Effector CD8-positive, alpha-beta T cell (primary cell): ENCODE results near the gene CEP135.
A peak's percentile ranks its signal among the peaks of the same experiment; 100 is the strongest.
"Not testable (repeated sequence)": the region's sequence is repeated elsewhere in the genome, so short reads cannot be mapped to it uniquely, and the experiment has no call there.

ENCODE experiments used
- DNase-seq: peaks from one replicate; lab custom pipeline; 2025; lab: John Stamatoyannopoulos, UW
- total RNA-seq, 4 experiments: gene quantifications; one replicate each; lab custom pipeline; 2026; lab: John Stamatoyannopoulos, UW

The CEP135 gene, protein sequence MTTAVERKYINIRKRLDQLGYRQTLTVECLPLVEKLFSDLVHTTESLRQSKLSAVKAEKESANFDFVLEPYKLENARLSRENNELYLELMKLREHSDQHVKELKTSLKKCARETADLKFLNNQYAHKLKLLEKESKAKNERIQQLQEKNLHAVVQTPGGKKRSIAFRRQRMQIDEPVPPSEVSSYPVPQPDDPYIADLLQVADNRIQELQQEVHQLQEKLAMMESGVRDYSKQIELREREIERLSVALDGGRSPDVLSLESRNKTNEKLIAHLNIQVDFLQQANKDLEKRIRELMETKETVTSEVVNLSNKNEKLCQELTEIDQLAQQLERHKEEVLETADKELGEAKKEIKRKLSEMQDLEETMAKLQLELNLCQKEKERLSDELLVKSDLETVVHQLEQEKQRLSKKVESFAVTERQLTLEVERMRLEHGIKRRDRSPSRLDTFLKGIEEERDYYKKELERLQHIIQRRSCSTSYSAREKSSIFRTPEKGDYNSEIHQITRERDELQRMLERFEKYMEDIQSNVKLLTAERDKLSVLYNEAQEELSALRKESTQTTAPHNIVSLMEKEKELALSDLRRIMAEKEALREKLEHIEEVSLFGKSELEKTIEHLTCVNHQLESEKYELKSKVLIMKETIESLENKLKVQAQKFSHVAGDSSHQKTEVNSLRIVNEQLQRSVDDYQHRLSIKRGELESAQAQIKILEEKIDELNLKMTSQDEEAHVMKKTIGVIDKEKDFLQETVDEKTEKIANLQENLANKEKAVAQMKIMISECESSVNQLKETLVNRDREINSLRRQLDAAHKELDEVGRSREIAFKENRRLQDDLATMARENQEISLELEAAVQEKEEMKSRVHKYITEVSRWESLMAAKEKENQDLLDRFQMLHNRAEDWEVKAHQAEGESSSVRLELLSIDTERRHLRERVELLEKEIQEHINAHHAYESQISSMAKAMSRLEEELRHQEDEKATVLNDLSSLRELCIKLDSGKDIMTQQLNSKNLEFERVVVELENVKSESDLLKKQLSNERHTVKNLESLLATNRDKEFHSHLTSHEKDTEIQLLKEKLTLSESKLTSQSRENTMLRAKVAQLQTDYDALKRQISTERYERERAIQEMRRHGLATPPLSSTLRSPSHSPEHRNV
- 39.2 to 123 (median 48.3) reads per million in 4 experiments for total RNA-seq

DNA sequence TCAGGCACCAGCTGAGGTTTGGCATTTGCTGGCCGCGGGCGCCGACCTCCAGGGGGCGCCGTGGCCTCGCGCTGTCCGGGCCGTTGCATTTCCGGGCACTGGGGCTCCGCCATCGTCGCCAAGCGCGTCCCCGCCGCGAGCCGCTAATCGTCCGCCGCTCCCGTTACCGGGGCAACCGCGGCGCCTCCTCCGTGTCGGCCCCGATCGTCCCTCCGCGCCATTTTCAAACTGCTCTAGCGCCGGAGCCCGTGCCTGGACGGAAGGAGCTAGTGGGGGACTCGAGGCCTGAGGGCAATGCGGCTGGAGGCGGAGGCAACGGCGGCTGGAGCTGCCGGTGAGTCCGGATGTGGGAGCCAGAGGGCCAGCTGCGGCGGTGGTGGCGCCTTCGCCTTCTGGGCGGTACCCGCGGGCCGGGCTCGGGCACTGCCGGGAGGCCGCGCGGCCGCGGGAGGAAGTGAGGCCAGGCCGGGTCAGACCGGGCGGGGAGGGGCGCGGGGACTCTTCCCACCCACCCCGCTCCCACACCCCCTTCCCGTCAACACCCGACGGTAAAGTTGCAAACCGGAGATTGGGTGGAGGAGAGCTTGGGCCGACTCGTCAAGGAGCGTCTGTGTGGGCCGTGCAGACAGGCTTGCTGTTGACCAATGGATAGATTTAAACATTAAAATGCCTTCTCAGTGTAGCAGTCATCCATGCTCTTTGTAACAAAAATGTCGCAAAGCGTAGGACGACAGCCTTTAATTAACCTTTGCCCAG lies at the start of gene CEP135:
CEP135 (plus strand) TSS at position 220 of the 756 bp plus-strand sequence. CDS start 3,186 bp downstream, outside the sequence.
- DNase-seq: peak; percentile 78

DNA sequence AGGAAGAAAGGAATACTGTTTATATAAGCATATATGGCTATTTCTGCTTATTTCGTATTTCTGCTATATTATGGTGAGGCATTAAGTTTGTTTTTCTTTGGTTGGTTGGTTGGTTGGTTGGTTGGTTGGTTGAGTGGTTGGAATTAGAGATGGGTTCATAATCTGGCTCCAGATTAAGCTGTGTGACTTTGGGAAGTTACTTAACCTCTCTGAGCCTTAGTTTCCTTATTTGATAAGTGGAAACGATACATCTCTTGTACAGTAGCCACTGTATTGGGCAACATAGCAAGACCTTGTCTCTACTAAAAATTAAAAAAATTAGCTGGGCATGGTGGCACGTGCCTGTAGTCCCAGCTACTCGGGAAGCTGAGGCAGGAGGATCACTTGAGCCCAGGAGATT lies 46.1 kb upstream of the CEP135 start:
- DNase-seq: no peak

DNA sequence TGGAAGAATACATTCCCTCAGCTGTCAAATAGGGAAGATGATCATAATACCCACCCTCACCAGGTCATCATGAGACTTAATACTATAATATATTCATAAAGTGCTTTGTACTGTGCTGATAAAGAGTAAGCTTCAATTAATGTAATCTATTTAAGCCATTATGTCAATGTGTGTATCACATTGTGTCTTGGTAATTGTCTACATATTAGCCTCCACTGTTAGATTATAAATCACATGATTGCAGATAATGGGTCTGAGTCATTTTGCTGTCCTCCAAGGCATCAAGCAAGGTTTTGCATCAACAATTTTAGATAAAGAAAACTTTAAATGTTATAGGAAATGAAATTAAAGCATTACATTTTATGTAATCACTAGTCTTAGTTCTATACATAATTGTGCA lies 45.2 kb upstream of the CEP135 start:
- DNase-seq: no peak

DNA sequence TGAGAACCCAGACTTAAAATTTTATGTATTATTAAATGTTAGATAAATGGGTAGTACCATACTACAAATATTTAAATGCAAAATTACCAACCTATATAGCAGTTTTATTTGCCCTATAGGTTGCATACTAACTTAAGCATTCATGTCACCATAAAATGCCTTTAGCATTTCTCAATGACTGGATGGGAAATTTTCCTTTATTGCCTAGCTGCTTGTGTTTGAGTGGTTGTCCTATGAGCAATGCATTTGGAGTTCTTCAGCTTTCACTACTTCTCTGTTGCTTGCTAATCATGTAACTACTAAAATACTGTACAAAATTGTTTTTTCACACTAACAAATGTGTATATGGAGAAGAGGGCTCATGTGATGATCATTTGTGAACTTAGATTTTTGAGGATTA lies 44.2 kb upstream of the CEP135 start:
- DNase-seq: no peak

DNA sequence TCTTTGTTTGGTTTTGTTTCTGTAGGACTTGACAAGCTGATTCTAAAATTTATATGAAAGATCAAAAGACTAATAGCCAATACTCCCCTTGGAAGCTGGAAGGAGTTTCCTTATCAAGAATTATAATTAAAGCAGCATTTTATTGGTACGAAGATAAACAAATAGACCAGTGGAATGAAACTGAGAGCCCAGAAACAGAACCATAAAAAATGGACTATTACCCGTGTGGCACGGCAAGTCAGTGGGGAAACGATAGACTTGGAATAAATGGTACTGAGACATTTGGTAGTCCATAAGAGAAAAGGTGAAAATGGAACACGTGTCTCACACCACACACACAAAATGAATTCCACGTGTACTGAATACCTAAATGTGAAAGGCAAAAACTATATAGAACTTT lies 42.4 kb upstream of the CEP135 start:
- no peak for DNase-seq

DNA sequence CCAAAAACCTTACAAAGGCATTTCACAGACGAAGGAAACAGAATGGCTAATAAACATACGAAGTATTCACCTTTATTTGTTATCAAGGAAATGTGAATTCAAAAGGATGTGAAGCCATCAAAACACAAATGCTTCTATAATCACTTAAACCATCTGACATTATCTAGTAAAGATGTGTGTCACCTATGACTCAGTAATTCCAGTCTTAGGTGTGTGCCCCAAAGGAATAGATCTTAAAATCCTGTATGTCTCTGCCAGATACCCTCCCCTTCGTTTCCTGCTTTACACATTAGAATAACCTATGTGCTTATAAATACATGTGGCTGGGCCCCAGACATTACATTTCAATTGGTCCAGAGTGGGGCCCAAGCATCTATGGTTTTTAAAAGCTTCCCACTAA lies 41.8 kb upstream of the CEP135 start:
- DNase-seq: no peak

DNA sequence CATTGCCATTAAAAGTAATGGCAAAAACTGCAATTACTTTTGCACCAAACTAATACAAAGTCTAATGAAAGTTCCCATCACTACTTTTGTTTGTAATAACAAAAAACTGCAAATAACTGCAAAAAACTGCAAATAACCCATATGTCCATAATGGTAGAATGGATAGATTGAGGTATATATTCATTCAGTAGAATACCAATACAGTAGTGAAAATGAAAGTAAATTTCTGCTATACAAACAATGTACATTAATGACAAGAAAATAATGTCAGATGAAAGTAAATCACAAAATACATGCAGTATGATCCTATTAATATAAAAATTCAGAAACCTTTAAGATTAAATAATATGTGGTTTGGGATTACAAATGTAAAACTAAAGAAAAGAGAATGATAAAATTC lies 41.3 kb upstream of the CEP135 start:
- no peak for DNase-seq

DNA sequence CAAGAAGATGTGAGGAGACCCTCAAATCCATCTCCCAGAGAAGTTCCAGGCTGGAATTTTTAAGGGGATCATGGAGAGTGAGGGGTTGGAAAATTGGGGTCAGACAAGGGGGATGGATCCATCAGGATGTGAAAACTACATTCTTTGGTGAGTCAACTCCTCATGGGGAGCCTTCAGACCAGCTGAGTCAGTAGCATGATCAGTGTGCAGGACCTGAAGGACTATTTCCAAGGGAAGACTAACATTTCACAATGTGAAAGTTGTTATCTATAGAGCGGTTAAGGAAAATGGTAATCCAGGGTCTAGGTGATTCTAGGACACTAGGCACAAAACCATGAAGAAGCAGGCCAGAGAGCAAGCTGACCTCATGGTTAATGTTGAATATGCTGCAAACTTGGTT lies 38.6 kb upstream of the CEP135 start:
- no peak for DNase-seq

DNA sequence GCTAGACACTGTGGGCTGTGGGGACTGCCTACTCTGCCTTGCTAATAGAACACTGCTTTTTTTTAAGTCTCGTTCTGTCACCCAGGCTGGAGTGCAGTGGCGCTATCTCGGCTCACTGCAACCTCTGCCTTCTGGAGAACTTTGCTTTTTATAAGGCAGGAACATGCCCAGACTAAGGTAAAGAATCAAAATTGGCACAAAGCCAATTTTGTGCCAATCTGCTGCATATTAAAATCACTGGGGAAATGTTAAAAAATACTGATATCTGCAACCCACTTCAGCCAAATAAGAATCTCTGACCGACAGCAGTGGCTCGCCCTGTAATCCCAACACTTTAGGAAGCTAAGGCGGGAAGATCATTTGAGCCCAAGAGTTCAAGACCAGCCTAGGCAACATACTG lies 36.5 kb upstream of the CEP135 start:
- no peak for DNase-seq

DNA sequence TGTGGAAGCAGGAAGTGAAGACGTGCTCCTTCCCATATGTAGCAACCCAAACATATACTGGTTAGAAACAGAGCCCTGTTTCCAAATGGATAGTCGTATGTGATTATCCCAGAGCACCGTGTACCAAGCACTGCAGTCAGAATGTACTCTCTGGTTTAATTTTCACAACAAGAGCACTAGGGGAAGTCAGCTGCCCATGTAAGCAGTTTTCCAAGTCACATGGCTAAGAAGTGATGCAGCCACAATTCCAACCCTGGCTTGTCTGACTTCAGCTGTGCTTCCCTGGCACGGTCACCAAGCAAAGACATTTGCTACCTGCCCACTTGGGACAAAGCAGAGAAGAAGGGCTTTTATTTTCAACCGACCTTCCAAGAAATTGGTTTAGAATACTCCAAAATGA lies 28.2 kb upstream of the CEP135 start:
- DNase-seq: no peak

DNA sequence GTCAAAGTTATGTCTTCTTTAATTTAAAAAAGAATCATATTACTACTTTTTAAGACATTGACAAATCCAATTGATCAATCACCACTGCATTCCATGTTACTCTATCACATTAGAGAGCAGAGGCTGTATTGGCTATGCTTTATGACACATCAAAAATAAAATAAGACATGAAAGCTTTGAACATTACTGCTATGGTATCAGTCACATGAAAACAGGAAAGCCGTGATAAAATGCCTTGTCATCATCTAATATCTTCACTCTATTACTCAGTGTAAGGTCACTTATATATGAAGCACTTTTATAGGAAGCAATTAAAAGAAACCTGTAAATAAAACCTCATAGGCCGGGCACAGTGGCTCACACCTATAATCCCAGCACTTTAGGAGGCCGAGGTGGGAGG lies 27.7 kb upstream of the CEP135 start:
- no peak for DNase-seq

DNA sequence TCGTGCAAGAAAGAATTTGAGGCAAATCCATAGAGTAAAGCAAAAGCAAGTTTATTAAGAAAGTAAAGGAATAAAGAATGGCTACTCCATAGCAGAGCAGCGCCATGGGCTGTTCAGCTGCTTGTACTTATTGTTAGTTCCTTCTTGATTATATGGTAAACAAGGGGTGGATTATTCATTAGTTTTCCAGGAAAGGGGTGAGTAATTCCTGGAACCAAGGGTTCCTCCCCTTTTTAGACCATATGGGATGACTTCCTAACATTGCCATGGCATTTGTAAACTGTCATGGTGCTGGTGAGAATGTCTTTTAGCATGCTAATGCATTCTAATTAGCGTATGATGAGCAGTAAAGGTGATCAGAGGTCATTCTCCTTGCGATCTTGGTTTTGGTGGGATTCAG lies 23.5 kb upstream of the CEP135 start:
- DNase-seq: no peak

DNA sequence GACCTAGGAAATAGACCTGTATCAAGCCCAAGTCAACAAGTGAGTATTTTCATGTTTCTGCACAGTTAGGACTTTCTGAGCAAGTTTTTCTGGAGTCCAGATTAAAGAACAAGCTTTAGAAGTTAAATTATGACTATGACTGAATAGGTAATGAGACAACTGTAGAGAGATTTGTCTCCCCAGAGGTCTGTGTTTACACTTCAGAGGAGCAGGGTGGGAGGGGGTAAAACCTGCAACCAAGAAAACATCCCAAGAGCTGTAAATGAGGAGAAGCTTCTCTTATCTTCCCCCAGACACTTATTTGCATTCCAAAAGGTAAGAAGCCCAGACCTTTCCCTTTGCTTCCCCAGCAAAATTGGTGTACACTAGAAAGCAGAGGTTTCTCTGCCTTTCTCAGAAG lies 22.1 kb upstream of the CEP135 start:
- DNase-seq: no peak

DNA sequence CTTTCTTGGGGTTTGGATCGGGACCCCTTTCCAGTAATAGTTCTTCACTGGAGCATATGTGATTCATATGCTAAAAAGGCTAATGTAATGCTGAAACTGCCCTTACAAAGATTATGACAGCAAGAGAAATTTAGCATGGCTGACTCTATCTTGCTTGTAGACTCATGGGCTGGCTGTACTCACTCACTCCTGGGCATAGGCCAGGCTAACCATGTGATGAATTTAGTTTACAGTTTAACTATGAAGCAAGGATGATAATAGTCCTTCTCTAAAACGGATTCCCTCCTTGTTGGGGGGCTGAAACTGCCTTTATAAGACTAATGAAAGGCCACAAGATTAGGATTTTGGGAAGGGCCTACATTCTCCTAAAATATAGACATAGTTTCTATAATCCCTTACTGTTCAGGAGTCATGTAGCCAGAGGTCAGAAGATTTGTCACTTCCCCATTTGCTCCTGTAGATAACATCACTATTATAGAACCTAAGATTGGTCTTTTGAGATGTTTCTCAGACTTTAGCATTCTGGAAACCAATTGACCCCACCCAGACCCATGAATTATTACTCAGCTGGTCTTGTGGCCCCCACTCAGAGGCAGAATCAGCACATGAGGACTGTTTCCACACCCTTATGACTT lies 20.8 kb upstream of the CEP135 start:
- no peak for DNase-seq

DNA sequence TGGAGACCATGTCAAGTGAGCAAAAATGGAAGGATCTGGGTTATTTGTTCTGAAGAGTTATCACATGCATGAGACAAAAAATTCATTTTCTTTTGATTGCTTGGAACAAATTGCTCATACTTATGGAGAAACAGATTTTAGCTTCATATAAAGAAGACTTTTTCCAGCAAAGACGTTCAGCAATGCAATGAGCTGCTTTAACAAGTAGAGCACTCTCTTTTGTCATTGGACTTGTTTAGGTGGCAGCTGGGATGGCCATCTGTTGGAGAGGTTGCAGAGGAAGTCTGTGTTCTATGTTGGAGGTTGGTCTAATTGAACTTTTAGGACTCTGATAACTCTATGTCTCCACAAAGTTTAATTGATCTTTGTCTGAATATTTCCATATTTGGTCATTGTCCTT lies 19.9 kb upstream of the CEP135 start:
- no peak for DNase-seq

DNA sequence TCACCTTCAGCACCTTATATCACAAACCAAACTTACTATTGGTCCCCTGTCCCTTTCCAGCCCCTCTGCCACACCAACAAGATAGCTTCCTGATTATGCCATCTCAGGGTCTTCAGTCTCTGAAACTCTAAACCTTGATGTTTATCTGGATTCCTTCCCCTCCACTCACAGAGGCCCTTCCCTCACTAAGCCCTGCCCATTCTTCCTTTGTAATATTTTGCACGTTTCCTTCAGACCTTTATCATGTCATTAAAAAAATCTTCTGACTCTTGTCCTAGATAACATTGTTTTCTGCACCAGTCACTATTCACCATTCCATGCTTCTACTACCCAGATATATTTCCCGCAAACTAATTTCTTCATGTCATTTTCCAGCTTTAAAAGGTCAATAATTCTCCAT lies 17.7 kb upstream of the CEP135 start:
- no peak for DNase-seq

DNA sequence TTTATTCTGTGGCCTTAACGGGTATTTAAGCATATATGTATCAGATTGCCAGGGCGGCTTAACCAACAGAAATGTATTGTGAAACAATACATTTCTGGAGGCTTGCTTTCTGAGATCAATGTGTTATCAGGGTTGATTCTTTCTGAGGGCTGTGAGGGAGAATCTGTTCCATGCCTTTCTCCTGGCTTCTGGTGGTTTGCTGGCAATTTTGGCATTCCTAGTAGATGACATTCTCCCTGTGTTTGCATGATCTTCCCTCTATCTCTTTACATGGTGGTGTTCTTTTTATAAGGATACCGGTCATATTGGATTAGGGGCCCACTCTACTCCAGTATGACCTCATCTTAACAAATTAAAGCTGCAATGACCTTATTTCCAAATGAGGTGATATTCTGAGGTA lies 16.9 kb upstream of the CEP135 start:
- no peak for DNase-seq

DNA sequence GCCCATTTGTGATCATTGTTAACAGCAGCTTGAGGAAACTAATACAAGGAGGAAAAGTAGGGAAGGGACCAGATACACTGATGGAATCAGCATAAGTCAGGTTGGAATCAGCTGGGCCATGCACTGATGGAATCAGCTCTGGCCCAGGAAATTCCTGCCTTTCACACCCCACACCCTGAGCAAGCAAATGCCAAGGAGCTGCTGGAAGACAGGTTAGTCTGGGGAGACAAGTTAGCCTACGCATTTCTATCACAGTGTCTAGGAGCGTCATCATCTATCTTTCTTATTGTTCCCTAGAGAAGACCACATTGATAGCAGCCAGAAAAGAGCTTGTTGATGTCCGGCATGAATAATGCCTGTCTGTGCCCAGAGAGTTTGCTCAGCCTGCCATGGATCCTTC lies 16.2 kb upstream of the CEP135 start:
- no peak for DNase-seq

DNA sequence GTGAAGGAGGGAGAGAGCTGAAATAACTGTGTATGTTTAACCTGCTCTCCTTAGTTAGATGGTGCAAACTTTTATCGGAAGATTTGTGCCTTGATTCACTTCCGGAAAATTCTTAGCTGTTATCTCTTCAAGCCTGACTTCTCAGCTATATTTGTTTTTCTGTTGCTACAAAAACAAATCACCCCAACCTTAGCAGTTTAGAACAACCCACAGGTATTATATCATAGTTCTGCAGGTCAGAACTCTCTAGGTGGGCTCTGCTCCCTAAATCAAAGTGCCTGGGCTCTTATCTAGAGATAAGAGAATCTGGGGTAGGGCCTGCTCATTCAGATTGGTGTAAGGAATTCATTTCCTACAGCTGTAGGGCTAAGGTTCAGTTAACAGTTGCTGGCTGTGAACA lies 15.1 kb upstream of the CEP135 start:
- no peak for DNase-seq

DNA sequence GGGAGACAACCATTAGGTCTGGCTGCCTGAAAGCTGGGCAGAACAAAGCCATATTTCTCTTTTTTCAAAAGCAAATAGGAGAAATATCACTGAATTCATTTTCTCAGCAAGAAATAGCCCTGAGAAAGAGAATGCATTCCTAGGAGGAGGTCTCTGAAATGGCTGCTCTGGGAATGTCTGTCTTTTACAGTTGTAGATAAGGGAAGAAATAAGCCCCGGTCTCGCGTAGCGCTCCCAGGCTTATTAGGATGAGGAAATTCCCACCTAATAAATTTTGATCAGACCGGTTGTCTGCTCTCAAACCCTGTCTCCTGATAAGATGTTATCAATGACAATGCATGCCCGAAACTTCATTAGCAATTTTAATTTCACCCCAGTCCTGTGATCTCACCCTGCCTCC lies 12.8 kb upstream of the CEP135 start:
- not testable (repeated sequence) for DNase-seq

DNA sequence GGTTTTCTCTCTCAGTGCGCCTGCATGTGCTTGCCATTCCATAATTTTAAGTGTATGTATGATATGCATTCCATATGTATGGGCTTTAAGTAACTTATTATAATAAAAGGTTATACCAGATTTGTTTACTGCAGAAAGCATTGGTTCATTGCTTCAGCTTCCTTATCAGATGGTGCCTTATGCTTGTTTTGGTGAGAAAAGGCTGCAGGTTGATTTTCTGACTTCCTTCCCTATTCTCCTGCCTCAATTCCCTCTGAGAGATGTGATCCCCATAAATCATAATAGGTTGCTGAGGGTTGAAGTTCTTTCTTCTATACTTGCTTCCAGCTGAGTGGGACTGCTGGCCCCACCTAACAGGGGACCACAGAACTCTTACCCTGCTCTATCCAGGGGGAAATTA lies 10.3 kb upstream of the CEP135 start:
- DNase-seq: no peak
